Activated T-cell treated with anti-CD3 and anti-CD28 coated beads, Interleukin-2, amount 50 U/mL, for 1 hour (primary cell): ENCODE results near the gene BTAF1.

Source experiments
- DNase-seq: peaks from one replicate; pipeline ENCODE4 v3.0.0-alpha.2; 2020

The BTAF1 gene

GRCh38 chr10:92062273-92062672 lies 138.7 kb downstream of the BTAF1 start:
- no peak for DNase-seq

DNA sequence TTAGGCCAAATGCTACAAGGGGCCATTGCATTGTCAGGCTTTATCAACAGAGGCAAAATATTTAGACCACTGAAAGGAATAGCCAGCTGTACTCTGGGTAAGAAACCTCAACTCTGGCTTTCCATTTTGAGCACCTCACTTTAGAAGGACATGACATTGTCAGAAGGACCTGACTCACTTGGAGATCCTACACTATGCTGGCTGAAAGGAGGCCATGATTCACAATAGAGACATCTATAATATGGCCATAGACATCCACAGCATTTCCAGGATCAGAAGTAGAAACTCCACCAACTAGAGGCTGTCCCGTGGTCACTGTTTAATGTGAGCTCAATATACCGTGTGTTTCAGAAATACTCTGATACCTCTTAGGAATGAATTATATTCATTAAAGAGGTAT lies 140.9 kb downstream of the BTAF1 start:
- no peak for DNase-seq

DNA sequence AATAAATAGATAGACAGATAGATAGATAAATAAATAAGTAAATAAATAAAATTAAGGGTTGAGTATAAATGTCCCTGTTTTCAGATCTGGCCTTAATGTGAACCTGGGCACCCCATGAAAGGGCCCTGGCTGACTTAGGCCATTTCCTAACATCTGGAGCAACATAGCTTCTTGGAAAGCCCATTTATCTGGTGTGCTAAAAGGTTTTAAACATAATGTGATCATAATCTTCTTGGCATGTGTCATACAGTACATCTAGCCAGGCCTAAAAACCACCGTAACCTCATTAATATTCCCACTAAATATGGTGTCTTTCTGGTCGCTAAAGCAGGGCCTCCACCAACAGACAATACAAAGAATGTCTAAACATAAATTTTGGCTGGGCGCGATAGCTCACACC lies 142.8 kb downstream of the BTAF1 start:
- DNase-seq = no peak

DNA sequence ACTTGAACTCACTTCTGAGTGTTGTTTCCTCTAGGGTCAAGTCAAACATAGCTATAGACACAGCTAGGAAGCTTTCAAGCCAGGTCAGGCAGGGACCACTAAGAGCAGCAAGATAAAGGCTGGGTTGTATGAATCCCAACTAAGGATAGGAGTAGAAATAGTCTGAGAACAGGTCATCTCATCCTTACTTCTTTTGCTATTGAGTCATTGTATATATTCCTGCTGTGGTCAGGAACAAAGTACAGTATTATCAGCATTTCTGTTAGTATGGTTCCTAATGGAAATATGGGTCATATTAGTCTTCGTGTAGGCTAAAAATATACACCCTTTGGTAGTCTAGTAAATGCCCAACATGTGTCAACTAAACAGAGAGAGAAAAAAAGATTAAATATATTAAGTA lies 145.3 kb downstream of the BTAF1 start:
- DNase-seq = no peak

GRCh38 chr10:92074126-92074887 lies 150.7 kb downstream of the BTAF1 start:
- no peak for DNase-seq

GRCh38 chr10:92075829-92076228 lies 152.3 kb downstream of the BTAF1 start:
- no peak for DNase-seq

- DNase-seq = no peak
Measured at GRCh38 chr10:92076722-92077121, 153.2 kb downstream of the BTAF1 start.

- no peak for DNase-seq
Measured at GRCh38 chr10:92079003-92079402, 155.4 kb downstream of the BTAF1 start.
